K562 (cell line): ENCODE data around the gene PTRHD1. TPM values are rescaled to one million over a fixed set of nuclear protein-coding genes. Genes with fewer than 3 reads are reported as not detected.

Experiments used
- CBFA2T3 ChIP-seq: fragments of 450-650 bp; IDR thresholded peaks from 2 replicates; pipeline ENCODE4 v1.6.1; 2017
- GATA2 ChIP-seq: sonication (generic); formaldehyde crosslinking; IDR thresholded peaks from 2 replicates; pipeline ENCODE4 v1.4.0; 2020; ENCODE audit warnings: mild to moderate bottlenecking, missing genetic modification reagents
- HDGF ChIP-seq: fragments of 450-650 bp; IDR thresholded peaks from 2 replicates; pipeline ENCODE4 v1.6.1; 2016
- MTA1 ChIP-seq: fragments of 450-650 bp; IDR thresholded peaks from 2 replicates; pipeline ENCODE4 v1.6.1; 2017; ENCODE audit warnings: borderline replicate concordance
- NCOA4 ChIP-seq: fragments of 450-650 bp; IDR thresholded peaks from 2 replicates; pipeline ENCODE4 v1.6.1; 2018; ENCODE audit warnings: mild to moderate bottlenecking; ENCODE audit not compliant: partially characterized antibody
- POLR2B ChIP-seq: fragments of 450-650 bp; IDR thresholded peaks from 2 replicates; pipeline ENCODE4 v1.6.1; 2018; ENCODE audit warnings: low read depth; ENCODE audit not compliant: partially characterized antibody
- PPARD ChIP-seq: fragments of 250-450 bp; sonication (Bioruptor Pico); IDR thresholded peaks from 2 replicates; pipeline ENCODE4 v1.8.0; 2022; ENCODE audit warnings: inconsistent platforms, mild to moderate bottlenecking, moderate library complexity
- TEAD4 ChIP-seq, 2 experiments: sonication (generic) in 1 of 2; formaldehyde crosslinking in 1 of 2; IDR thresholded peaks; 2 replicates each; pipeline versions ENCODE4 v1.6.1 to v1.8.0; 2012 to 2022; ENCODE audit warnings: borderline replicate concordance in 1 of 2, inconsistent platforms in 1 of 2, low read length in 1 of 2, mild to moderate bottlenecking in 1 of 2, missing genetic modification reagents in 1 of 2
- TRIM24 ChIP-seq, 2 experiments: fragments of 450-650 bp; IDR thresholded peaks; 2 replicates each; pipeline ENCODE4 v1.6.1; 2016
- XRCC3 ChIP-seq: fragments of 450-650 bp; IDR thresholded peaks from 2 replicates; pipeline ENCODE4 v1.6.1; 2017; ENCODE audit warnings: mild to moderate bottlenecking, moderate library complexity
- ZSCAN29 ChIP-seq: fragments of 450-650 bp; IDR thresholded peaks from 2 replicates; pipeline ENCODE4 v1.6.1; 2017
- polyA plus RNA-seq, 8 experiments: library from polyadenylated mRNA; depleted of rRNA in 4 of 8; stranded (reverse) in 5 of 8; unstranded in 3 of 8; fragments of >200 nt; fragmentation: Nextera tagmentation in 2 of 8; fragmentation: Illumina TruSeq in 1 of 8; extraction: Ambion mirVana in 2 of 8; extraction: Trizol in 1 of 8; gene quantifications; 2 replicates each; pipeline versions ENCODE4 v1.2.1 to v1.2.3, GENCODE V29; 2011 to 2014; ENCODE audit warnings: inconsistent platforms in 1 of 8, missing spikeins in 1 of 8
- total RNA-seq, 7 experiments: library from RNA; depleted of rRNA in 6 of 7; stranded (reverse); fragments of >200 nt in 6 of 7; fragmentation: Illumina TruSeq in 2 of 7; extraction: Trizol in 2 of 7; gene quantifications; 2 replicates each; pipeline versions ENCODE4 v1.2.1 to v1.2.3, GENCODE V29; 2011 to 2021; ENCODE audit warnings: low replicate concordance in 1 of 7
- TF ChIP-seq, protein P1 (sequence below): sonication (generic); IDR thresholded peaks from 2 replicates; pipeline ENCODE4 v1.6.1; 2016
- TF ChIP-seq, protein P2 (sequence below), 2 experiments: fragments of 450-650 bp in 1 of 2; sonication (generic) in 1 of 2; formaldehyde crosslinking in 1 of 2; IDR thresholded peaks in 1 of 2; conservative IDR thresholded peaks in 1 of 2; 2 replicates each; pipeline versions ENCODE4 v1.6.1 to v1.8.1; 2016 to 2023; ENCODE audit warnings: mild to moderate bottlenecking in 2 of 2, moderate library complexity in 2 of 2, inconsistent platforms in 1 of 2, missing genetic modification reagents in 1 of 2
- TF ChIP-seq, protein P3 (sequence below): IDR thresholded peaks from 2 replicates; pipeline ENCODE4 v1.6.1; 2011; ENCODE audit warnings: borderline replicate concordance, low read depth, mild to moderate bottlenecking, moderate library complexity, low read length; ENCODE audit not compliant: insufficient read depth, poor library complexity, severe bottlenecking
- TF ChIP-seq, protein P4 (sequence below), 2 experiments: fragments of 450-650 bp; IDR thresholded peaks; 2 replicates each; pipeline ENCODE4 v1.6.1; 2018; ENCODE audit warnings: mild to moderate bottlenecking in 2 of 2, low read depth in 1 of 2; ENCODE audit not compliant: partially characterized antibody in 2 of 2
- TF ChIP-seq, protein P5 (sequence below): sonication (generic); formaldehyde crosslinking; IDR thresholded peaks from 2 replicates; pipeline ENCODE4 v1.8.0; 2022; ENCODE audit warnings: mild to moderate bottlenecking, low read depth, missing genetic modification reagents
- TF ChIP-seq, protein P6 (sequence below): fragments of 250-450 bp; sonication (Bioruptor Pico); IDR thresholded peaks from 2 replicates; pipeline ENCODE4 v1.8.0; 2022; ENCODE audit warnings: inconsistent platforms

The PTRHD1 gene
- total and polyA plus RNA-seq, 9 of the 15 experiments (the other 6 are each of a cell fraction or from before 2014, with no cell fraction given) = 15.8 to 83.2 (median 46.6) TPM

GRCh38 chr2:24797644-24798043 is 4.5 kb upstream of the PTRHD1 start (continued):
- TF ChIP-seq, protein P1, sequence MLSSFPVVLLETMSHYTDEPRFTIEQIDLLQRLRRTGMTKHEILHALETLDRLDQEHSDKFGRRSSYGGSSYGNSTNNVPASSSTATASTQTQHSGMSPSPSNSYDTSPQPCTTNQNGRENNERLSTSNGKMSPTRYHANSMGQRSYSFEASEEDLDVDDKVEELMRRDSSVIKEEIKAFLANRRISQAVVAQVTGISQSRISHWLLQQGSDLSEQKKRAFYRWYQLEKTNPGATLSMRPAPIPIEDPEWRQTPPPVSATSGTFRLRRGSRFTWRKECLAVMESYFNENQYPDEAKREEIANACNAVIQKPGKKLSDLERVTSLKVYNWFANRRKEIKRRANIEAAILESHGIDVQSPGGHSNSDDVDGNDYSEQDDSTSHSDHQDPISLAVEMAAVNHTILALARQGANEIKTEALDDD = no peak
- no peak for TF ChIP-seq XRCC3
- TF ChIP-seq, protein P2, sequence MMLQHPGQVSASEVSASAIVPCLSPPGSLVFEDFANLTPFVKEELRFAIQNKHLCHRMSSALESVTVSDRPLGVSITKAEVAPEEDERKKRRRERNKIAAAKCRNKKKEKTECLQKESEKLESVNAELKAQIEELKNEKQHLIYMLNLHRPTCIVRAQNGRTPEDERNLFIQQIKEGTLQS (IDR thresholded peaks at IDR 0.05) = peak; percentile 44
- TF ChIP-seq, protein P2 (CRISPR knock-in tag; conservative IDR thresholded peaks at IDR 0.05) = no peak
- 0 out of 4 replicates have a peak, but pooled peaks of 1 of the 2 experiments have one; percentile 34 for TF ChIP-seq TRIM24 (IDR thresholded peaks at IDR 0.05)
- TF ChIP-seq ZSCAN29 = peak; percentile 30; the same call in 1 of the 2 replicates
- TF ChIP-seq, protein P3, sequence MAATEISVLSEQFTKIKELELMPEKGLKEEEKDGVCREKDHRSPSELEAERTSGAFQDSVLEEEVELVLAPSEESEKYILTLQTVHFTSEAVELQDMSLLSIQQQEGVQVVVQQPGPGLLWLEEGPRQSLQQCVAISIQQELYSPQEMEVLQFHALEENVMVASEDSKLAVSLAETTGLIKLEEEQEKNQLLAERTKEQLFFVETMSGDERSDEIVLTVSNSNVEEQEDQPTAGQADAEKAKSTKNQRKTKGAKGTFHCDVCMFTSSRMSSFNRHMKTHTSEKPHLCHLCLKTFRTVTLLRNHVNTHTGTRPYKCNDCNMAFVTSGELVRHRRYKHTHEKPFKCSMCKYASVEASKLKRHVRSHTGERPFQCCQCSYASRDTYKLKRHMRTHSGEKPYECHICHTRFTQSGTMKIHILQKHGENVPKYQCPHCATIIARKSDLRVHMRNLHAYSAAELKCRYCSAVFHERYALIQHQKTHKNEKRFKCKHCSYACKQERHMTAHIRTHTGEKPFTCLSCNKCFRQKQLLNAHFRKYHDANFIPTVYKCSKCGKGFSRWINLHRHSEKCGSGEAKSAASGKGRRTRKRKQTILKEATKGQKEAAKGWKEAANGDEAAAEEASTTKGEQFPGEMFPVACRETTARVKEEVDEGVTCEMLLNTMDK = no peak
- peak; percentile 56 for TF ChIP-seq NCOA4
- TF ChIP-seq HDGF = no peak
- peak; percentile 19 for TF ChIP-seq POLR2B
- TF ChIP-seq PPARD = no peak
- peak; percentile 64 for TF ChIP-seq TEAD4 (IDR thresholded peaks at IDR 0.05; ENCODE audit: low read length)
- no peak for TF ChIP-seq TEAD4 (CRISPR knock-in tag; IDR thresholded peaks at IDR 0.05; ENCODE audit: borderline replicate concordance)
- TF ChIP-seq, protein P4, sequence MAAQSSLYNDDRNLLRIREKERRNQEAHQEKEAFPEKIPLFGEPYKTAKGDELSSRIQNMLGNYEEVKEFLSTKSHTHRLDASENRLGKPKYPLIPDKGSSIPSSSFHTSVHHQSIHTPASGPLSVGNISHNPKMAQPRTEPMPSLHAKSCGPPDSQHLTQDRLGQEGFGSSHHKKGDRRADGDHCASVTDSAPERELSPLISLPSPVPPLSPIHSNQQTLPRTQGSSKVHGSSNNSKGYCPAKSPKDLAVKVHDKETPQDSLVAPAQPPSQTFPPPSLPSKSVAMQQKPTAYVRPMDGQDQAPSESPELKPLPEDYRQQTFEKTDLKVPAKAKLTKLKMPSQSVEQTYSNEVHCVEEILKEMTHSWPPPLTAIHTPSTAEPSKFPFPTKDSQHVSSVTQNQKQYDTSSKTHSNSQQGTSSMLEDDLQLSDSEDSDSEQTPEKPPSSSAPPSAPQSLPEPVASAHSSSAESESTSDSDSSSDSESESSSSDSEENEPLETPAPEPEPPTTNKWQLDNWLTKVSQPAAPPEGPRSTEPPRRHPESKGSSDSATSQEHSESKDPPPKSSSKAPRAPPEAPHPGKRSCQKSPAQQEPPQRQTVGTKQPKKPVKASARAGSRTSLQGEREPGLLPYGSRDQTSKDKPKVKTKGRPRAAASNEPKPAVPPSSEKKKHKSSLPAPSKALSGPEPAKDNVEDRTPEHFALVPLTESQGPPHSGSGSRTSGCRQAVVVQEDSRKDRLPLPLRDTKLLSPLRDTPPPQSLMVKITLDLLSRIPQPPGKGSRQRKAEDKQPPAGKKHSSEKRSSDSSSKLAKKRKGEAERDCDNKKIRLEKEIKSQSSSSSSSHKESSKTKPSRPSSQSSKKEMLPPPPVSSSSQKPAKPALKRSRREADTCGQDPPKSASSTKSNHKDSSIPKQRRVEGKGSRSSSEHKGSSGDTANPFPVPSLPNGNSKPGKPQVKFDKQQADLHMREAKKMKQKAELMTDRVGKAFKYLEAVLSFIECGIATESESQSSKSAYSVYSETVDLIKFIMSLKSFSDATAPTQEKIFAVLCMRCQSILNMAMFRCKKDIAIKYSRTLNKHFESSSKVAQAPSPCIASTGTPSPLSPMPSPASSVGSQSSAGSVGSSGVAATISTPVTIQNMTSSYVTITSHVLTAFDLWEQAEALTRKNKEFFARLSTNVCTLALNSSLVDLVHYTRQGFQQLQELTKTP (IDR thresholded peaks at IDR 0.05; ENCODE audit: low read depth in 1 of 2, partially characterized antibody in 2 of 2) = peak in 1 of 2 experiments; percentile 38
- TF ChIP-seq, protein P5, sequence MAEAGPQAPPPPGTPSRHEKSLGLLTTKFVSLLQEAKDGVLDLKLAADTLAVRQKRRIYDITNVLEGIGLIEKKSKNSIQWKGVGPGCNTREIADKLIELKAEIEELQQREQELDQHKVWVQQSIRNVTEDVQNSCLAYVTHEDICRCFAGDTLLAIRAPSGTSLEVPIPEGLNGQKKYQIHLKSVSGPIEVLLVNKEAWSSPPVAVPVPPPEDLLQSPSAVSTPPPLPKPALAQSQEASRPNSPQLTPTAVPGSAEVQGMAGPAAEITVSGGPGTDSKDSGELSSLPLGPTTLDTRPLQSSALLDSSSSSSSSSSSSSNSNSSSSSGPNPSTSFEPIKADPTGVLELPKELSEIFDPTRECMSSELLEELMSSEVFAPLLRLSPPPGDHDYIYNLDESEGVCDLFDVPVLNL (CRISPR knock-in tag) = no peak
- TF ChIP-seq GATA2 (CRISPR knock-in tag) = peak; percentile 44; the same call in 1 of the 2 replicates
- TF ChIP-seq, protein P6, sequence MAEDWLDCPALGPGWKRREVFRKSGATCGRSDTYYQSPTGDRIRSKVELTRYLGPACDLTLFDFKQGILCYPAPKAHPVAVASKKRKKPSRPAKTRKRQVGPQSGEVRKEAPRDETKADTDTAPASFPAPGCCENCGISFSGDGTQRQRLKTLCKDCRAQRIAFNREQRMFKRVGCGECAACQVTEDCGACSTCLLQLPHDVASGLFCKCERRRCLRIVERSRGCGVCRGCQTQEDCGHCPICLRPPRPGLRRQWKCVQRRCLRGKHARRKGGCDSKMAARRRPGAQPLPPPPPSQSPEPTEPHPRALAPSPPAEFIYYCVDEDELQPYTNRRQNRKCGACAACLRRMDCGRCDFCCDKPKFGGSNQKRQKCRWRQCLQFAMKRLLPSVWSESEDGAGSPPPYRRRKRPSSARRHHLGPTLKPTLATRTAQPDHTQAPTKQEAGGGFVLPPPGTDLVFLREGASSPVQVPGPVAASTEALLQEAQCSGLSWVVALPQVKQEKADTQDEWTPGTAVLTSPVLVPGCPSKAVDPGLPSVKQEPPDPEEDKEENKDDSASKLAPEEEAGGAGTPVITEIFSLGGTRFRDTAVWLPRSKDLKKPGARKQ (CRISPR knock-in tag) = no peak
- 0 out of 2 replicates have a peak, but pooled peaks have one; percentile 36 for TF ChIP-seq MTA1
- peak; percentile 87 for TF ChIP-seq CBFA2T3
